BE2C (cell line): ENCODE results near the gene ULBP1.
"Not testable (repeated sequence)": the region's sequence is repeated elsewhere in the genome, so short reads cannot be mapped to it uniquely, and the experiment has no call there.

Experiments
- DNase-seq: peaks from one replicate; pipeline ENCODE4 v3.0.0-alpha.2; 2020
- H3K27me3 ChIP-seq: fragments of 250-450 bp; sonication (Bioruptor Pico); 2 replicates; pipeline ENCODE4 v1.5.1; 2020; ENCODE audit warnings: mild to moderate bottlenecking
- H3K36me3 ChIP-seq: fragments of 250-450 bp; sonication (Bioruptor Pico); 2 replicates; pipeline ENCODE4 v1.5.1; 2020; ENCODE audit warnings: mild to moderate bottlenecking
- H3K4me1 ChIP-seq: fragments of 250-450 bp; sonication (Bioruptor Pico); 2 replicates; pipeline ENCODE4 v1.5.1; 2020
- H3K4me3 ChIP-seq: 2 replicates; pipeline ENCODE4 v1.5.1; 2011; ENCODE audit warnings: low read depth, low read length
- H3K9me3 ChIP-seq: fragments of 250-450 bp; sonication (Bioruptor Pico); 2 replicates; pipeline ENCODE4 v1.5.1; 2020
- CTCF ChIP-seq: IDR thresholded peaks from 2 replicates; pipeline ENCODE4 v1.5.1; 2012; ENCODE audit warnings: mild to moderate bottlenecking, low read depth, low read length

Gene ULBP1

GRCh38 chr6:150016324-150017185 is 52.8 kb downstream of the ULBP1 start:
- DNase-seq = peak; percentile 50
- peaks cover 47% of the 10 kb centered on the region for H3K27me3 ChIP-seq
- TF ChIP-seq CTCF = peak; percentile 55

GRCh38 chr6:150017186-150017521 is 53.4 kb downstream of the ULBP1 start:
- peaks cover 43% of the 10 kb centered on the region for H3K27me3 ChIP-seq
- not testable (repeated sequence) for H3K4me3 ChIP-seq, DNase-seq, H3K4me1 ChIP-seq, H3K9me3 ChIP-seq, H3K36me3 ChIP-seq

More at GRCh38 chr6:150016324-150017185, 52.8 kb downstream of the ULBP1 start:
- Histone ChIP-seq H3K9me3 (no peaks in the 10 kb centered on the region), H3K36me3 (no peaks in the 10 kb centered on the region), H3K4me1 (no peaks in the 10 kb centered on the region), H3K4me3 (no peak overlapping the region)

GRCh38 chr6:150018846-150019580 is 55.3 kb downstream of the ULBP1 start:
- no peak for TF ChIP-seq CTCF
- Histone ChIP-seq H3K9me3 (no peaks in the 10 kb centered on the region), H3K27me3 (peaks cover 26% of the 10 kb centered on the region), H3K4me1 (no peaks in the 10 kb centered on the region), H3K4me3 (no peak overlapping the region), H3K36me3 (no peaks in the 10 kb centered on the region)
- no peak for DNase-seq

GRCh38 chr6:150021870-150022269 is 58.1 kb downstream of the ULBP1 start:
- H3K4me1 ChIP-seq, DNase-seq, H3K9me3 ChIP-seq, H3K36me3 ChIP-seq, H3K4me3 ChIP-seq: not testable (repeated sequence)
- peaks cover 26% of the 10 kb centered on the region for H3K27me3 ChIP-seq
